Activated CD4-positive, CD25-positive, alpha-beta regulatory T cell treated with anti-CD3 and anti-CD28 coated beads, Interleukin-2, amount 50 U/mL, for 16 hours (primary cell): Measurements from ENCODE around the gene IL18RAP.

Experiments used
- DNase-seq: peaks from one replicate; pipeline ENCODE4 v3.0.0-alpha.2; 2020; ENCODE audit warnings: low read depth, low spot score

Gene IL18RAP

GRCh38 chr2:102498414-102498813 lies 75.5 kb downstream of the IL18RAP start:
- DNase-seq = no peak

GRCh38 chr2:102499558-102499957 lies 76.6 kb downstream of the IL18RAP start:
- no peak for DNase-seq
